PC-3 (cell line): ENCODE data around the gene DPT.

ENCODE experiments used
- EZH2 ChIP-seq: fragments of 300-600 bp; sonication (generic); IDR thresholded peaks from one replicate; pipeline ENCODE4 v1.6.1; 2017; ENCODE audit warnings: antibody characterized with exemption, mild to moderate bottlenecking, low read length; ENCODE audit not compliant: unreplicated experiment
- EZH2phosphoT487 ChIP-seq: fragments of 300-600 bp; sonication (generic); IDR thresholded peaks from 2 replicates; pipeline ENCODE4 v1.6.1; 2018; ENCODE audit warnings: mild to moderate bottlenecking, antibody characterized with exemption, low read length, borderline replicate concordance
- TF ChIP-seq, protein P1 (sequence below): fragments of 300-600 bp; sonication (generic); conservative IDR thresholded peaks from 2 replicates; pipeline ENCODE4 v1.5.1; 2017; ENCODE audit warnings: antibody characterized with exemption, low read depth, mild to moderate bottlenecking, low read length

DNA sequence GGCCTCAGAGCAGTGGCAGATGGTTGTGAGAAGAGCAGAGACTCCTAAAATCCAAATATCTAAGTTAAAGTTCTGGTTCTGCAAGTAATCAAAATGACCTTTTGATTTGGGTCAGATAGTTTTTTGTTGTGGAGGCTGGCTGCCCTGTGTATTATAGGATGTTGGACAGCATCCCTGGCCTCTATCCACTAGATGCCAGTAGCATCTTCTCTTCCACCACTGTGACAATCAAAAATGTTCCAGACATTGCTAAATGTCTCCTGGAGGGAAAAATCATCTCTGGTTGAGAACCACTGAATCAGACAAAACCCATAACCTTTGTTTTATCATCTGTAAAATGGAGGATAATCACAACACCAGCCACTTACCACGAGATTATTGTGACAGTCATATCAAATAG lies 5.9 kb upstream of the DPT start:
- TF ChIP-seq EZH2: no peak
- TF ChIP-seq, protein P1, sequence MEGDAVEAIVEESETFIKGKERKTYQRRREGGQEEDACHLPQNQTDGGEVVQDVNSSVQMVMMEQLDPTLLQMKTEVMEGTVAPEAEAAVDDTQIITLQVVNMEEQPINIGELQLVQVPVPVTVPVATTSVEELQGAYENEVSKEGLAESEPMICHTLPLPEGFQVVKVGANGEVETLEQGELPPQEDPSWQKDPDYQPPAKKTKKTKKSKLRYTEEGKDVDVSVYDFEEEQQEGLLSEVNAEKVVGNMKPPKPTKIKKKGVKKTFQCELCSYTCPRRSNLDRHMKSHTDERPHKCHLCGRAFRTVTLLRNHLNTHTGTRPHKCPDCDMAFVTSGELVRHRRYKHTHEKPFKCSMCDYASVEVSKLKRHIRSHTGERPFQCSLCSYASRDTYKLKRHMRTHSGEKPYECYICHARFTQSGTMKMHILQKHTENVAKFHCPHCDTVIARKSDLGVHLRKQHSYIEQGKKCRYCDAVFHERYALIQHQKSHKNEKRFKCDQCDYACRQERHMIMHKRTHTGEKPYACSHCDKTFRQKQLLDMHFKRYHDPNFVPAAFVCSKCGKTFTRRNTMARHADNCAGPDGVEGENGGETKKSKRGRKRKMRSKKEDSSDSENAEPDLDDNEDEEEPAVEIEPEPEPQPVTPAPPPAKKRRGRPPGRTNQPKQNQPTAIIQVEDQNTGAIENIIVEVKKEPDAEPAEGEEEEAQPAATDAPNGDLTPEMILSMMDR: peak; percentile 46
- TF ChIP-seq EZH2phosphoT487: no peak
